ENCODE data around the gene RBM33. TPM values are rescaled to one million over a fixed set of nuclear protein-coding genes. Genes with fewer than 3 reads are reported as not detected.

RBM33 gene
- total and polyA plus RNA-seq, 9 of the 15 experiments (the other 6 are each of a cell fraction or from before 2014, with no cell fraction given) = 4.4 to 80.7 (median 27.3) TPM

- FAIRE-seq (no peak), DNase-seq (ENCODE audit: extremely low read depth in 1 of 4, low spot score in 3 of 4) (no peak), ATAC-seq (no peak)
- Histone ChIP-seq H3K4me3 (no peak overlapping the region), H3K9ac (ENCODE audit: insufficient read depth in 1 of 2, low read depth in 2 of 2, low read length in 2 of 2) (no peak overlapping the region), H3K4me2 (ENCODE audit: insufficient read depth, low read length) (no peak overlapping the region), H3K27ac (ENCODE audit: extremely low read depth, low read depth, low read length) (no peak overlapping the region), H4K20me1 (replicated peaks; ENCODE audit: control insufficient read depth, insufficient read depth, low read length) (peaks cover 24% of the 10 kb centered on the region), H3K9me1 (ENCODE audit: control insufficient read depth, insufficient read depth, low read length) (no peaks in the 10 kb centered on the region), H3K27me3 (ENCODE audit: control insufficient read depth in 2 of 2, insufficient read depth in 2 of 2, low read length in 2 of 2) (peaks cover 54 to 83% of the 10 kb centered on the region in 2 experiments), H2AFZ (ENCODE audit: low read depth, low read length) (no peak overlapping the region), H3K4me1 (replicated peaks in 1 of 2; ENCODE audit: control insufficient read depth in 2 of 2, insufficient read depth in 2 of 2, low read length in 2 of 2) (peaks cover 0 to 48% of the 10 kb centered on the region in 2 experiments; a peak in 2 of 5 replicates), H3K36me3 (ENCODE audit: control insufficient read depth, insufficient read depth, low read length) (no peaks in the 10 kb centered on the region), H3K9me3 (replicated peaks; ENCODE audit: control insufficient read depth, insufficient read depth, low read depth, low read length) (no peaks in the 10 kb centered on the region), H3K79me2 (ENCODE audit: control insufficient read depth, insufficient read depth, low read length) (no peaks in the 10 kb centered on the region)
- POLR2A ChIA-PET = interaction anchor here (0.6 to 1.5 kb wide), 3 partner anchors 9 to 162 kb away, joined by 3 to 4 read pairs (median 4); no protein-coding TSS in a partner anchor
- intact Hi-C loops (cut with micrococcal nuclease) = loop anchor here (10.0 kb wide), 1 partner anchor 837 kb away; the partner anchor contains the start of gene RNF32
- CTCF ChIA-PET (ENCODE audit: low intra/inter-chr PET ratio) = no interaction called here
- no TSS peak for BruUV-seq (replicated peaks)
- in situ Hi-C loops (cut with MboI) = loop anchor here (10.0 kb wide), 1 partner anchor 1467 kb away; no protein-coding TSS in a partner anchor
- peak; percentile 52; the same call in 1 of the 2 replicates for TF ChIP-seq CEBPG (CRISPR knock-in tag; IDR thresholded peaks at IDR 0.05)
- TF ChIP-seq CEBPG (tag; conservative IDR thresholded peaks at IDR 0.05 in 1 of 2, IDR thresholded peaks at IDR 0.05 in 1 of 2) = peak; percentile 63 to 92; a peak in 3 of 4 replicates
- TF ChIP-seq RBFOX2 (IDR thresholded peaks at IDR 0.05; ENCODE audit: low read depth, low read length) = no peak
- peak; percentile 95 for TF ChIP-seq CEBPB (tag; IDR thresholded peaks at IDR 0.05)
- 20% methylated on average over 32 of the region's 33 CpGs for WGBS (ENCODE audit: insufficient coverage, low coverage, missing lambda C conversion rate)
These were observed 163.5 kb downstream of the RBM33 start for GRCh38 chr7:155807789-155808548.

All from K562 (cell line).